Caco-2 (cell line): ENCODE results near the gene EFNA3. TPM values are rescaled to one million over a fixed set of nuclear protein-coding genes. Genes with fewer than 3 reads are reported as not detected.
A peak's percentile ranks its signal among the peaks of the same experiment; 100 is the strongest.

Experiments
- Bru-seq: library from RNA; stranded (reverse); fragments of 400-500 nt; gene quantifications from one replicate; lab custom pipeline; 2021; lab: Mats Ljungman, UMichigan
- BruChase-seq, 2 experiments: library from RNA; stranded (reverse); fragments of 400-500 nt; gene quantifications; one replicate each; lab custom pipeline; 2021; lab: Mats Ljungman, UMichigan
- BruUV-seq: library from RNA; stranded (reverse); fragments of 400-500 nt; replicated peaks from 2 replicates; lab custom pipeline; 2021; lab: Mats Ljungman, UMichigan
- CTCF ChIA-PET: fragments of 300-600 bp; sonication (Branson Sonifier 250); formaldehyde crosslinking; loops from one replicate; lab custom pipeline; 2022; ENCODE audit warnings: antibody characterized with exemption; lab: Charles Lee
- POLR2A ChIA-PET: fragments of 300-600 bp; sonication (Branson Sonifier 250); formaldehyde crosslinking; loops from one replicate; lab custom pipeline; 2022; ENCODE audit warnings: antibody characterized with exemption; lab: Charles Lee
- DNase-seq, 2 experiments: peaks; one replicate each; pipeline versions ENCODE4 v3.0.0 to v3.0.0-alpha.2; 2020 to 2022
- H3K27me3 ChIP-seq: replicated peaks from 2 replicates; pipeline ENCODE4 v1.6.0; 2011; ENCODE audit warnings: low read length; ENCODE audit not compliant: control insufficient read depth, insufficient read depth
- H3K36me3 ChIP-seq: 2 replicates; pipeline ENCODE4 v1.5.1; 2011; ENCODE audit warnings: low read length; ENCODE audit not compliant: control insufficient read depth, insufficient read depth
- H3K4me1 ChIP-seq: fragments of 250-450 bp; sonication (Bioruptor Pico); 2 replicates; pipeline ENCODE4 v1.5.1; 2020; ENCODE audit warnings: mild to moderate bottlenecking
- H3K4me3 ChIP-seq: 2 replicates; pipeline ENCODE4 v1.5.1; 2011; ENCODE audit warnings: low read depth, mild to moderate bottlenecking, control low read depth, low read length
- H3K9me3 ChIP-seq: fragments of 250-450 bp; sonication (Bioruptor Pico); 2 replicates; pipeline ENCODE4 v1.5.1; 2020; ENCODE audit warnings: mild to moderate bottlenecking, moderate library complexity
- H3K27ac Mint-ChIP-seq: one replicate; pipeline ENCODE4 v1.8.0; 2022; ENCODE audit warnings: mixed read lengths; ENCODE audit not compliant: unreplicated experiment
- H3K27me3 Mint-ChIP-seq: one replicate; pipeline ENCODE4 v1.8.0; 2022; ENCODE audit warnings: mixed read lengths; ENCODE audit not compliant: insufficient read depth, unreplicated experiment
- H3K36me3 Mint-ChIP-seq: one replicate; pipeline ENCODE4 v1.8.0; 2022; ENCODE audit warnings: mild to moderate bottlenecking, mixed read lengths; ENCODE audit not compliant: insufficient read depth, unreplicated experiment
- H3K4me1 Mint-ChIP-seq: one replicate; pipeline ENCODE4 v1.8.0; 2022; ENCODE audit warnings: low read depth, mixed read lengths; ENCODE audit not compliant: unreplicated experiment
- H3K4me3 Mint-ChIP-seq: one replicate; pipeline ENCODE4 v1.8.0; 2022; ENCODE audit warnings: mild to moderate bottlenecking, moderate library complexity, mixed read lengths; ENCODE audit not compliant: unreplicated experiment
- H3K9me3 Mint-ChIP-seq: one replicate; pipeline ENCODE4 v1.8.0; 2022; ENCODE audit warnings: mixed read lengths; ENCODE audit not compliant: unreplicated experiment
- intact Hi-C: fragments of 100-400 bp; cut with micrococcal nuclease; formaldehyde crosslinking; loops from one replicate; pipeline ENCODE4 v1.10.0; 2022; ENCODE audit not compliant: unreplicated experiment
- long read RNA-seq: library from polyadenylated mRNA; stranded (forward); transcript quantifications from one replicate; pipeline ENCODE4 v2.0.0, GENCODE V29; 2022
- total RNA-seq: library from RNA; stranded (reverse); gene quantifications from 2 replicates; pipeline ENCODE4 v1.2.3, GENCODE V29; 2022
- TF ChIP-seq, protein P1 (sequence below), 2 experiments: fragments of 200-600 bp in 1 of 2; IDR thresholded peaks; 1 replicate in 1 of 2; 2 replicates in 1 of 2; pipeline versions ENCODE4 v1.5.1 to v1.8.0; 2011 to 2022; ENCODE audit warnings: antibody characterized with exemption in 1 of 2, control low read depth in 1 of 2, inconsistent platforms in 1 of 2, low read depth in 1 of 2, low read length in 1 of 2, mild to moderate bottlenecking in 1 of 2, moderate library complexity in 1 of 2; ENCODE audit not compliant: insufficient read depth in 1 of 2, severe bottlenecking in 1 of 2, unreplicated experiment in 1 of 2

EFNA3 gene, protein sequence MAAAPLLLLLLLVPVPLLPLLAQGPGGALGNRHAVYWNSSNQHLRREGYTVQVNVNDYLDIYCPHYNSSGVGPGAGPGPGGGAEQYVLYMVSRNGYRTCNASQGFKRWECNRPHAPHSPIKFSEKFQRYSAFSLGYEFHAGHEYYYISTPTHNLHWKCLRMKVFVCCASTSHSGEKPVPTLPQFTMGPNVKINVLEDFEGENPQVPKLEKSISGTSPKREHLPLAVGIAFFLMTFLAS
- total RNA-seq (3.4 and 3.5 TPM in 2 replicates), Bru-seq, nascent RNA (percentile 32 among the genes with signal in this experiment), BruChase-seq, experiment 1, labeled RNA remaining after a 2-hour chase (percentile 55 among the genes with signal in this experiment), BruChase-seq, experiment 2, labeled RNA remaining after a 6-hour chase (percentile 47 among the genes with signal in this experiment)
- long read RNA-seq, partial matches to known transcripts: 2 of 8 reads
- long read RNA-seq, other reads (novel, unspliced or antisense): 2 of 8 reads

GRCh38 chr1:155078469-155079209, at the start of gene EFNA3:
Gene EFNA3 (plus strand): TSS chr1:155078837. CDS start chr1:155078942, 105 bp downstream.
- Mint-ChIP-seq H3K4me3 (peak within 1 kb of the TSS; percentile 77), H3K4me1 (peaks cover 24% of the 10 kb centered on the region), H3K27me3 (peaks cover 14% of the 10 kb centered on the region), H3K36me3 (peaks cover 6% of the 10 kb centered on the region), H3K9me3 (no peaks in the 10 kb centered on the region), H3K27ac (no peak within 1 kb of the TSS)
- intact Hi-C loops: no loop called here
- TF ChIP-seq, protein P1, sequence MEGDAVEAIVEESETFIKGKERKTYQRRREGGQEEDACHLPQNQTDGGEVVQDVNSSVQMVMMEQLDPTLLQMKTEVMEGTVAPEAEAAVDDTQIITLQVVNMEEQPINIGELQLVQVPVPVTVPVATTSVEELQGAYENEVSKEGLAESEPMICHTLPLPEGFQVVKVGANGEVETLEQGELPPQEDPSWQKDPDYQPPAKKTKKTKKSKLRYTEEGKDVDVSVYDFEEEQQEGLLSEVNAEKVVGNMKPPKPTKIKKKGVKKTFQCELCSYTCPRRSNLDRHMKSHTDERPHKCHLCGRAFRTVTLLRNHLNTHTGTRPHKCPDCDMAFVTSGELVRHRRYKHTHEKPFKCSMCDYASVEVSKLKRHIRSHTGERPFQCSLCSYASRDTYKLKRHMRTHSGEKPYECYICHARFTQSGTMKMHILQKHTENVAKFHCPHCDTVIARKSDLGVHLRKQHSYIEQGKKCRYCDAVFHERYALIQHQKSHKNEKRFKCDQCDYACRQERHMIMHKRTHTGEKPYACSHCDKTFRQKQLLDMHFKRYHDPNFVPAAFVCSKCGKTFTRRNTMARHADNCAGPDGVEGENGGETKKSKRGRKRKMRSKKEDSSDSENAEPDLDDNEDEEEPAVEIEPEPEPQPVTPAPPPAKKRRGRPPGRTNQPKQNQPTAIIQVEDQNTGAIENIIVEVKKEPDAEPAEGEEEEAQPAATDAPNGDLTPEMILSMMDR (IDR thresholded peaks at IDR 0.05; ENCODE audit: insufficient read depth in 1 of 2, low read depth in 1 of 2, low read length in 1 of 2, severe bottlenecking in 1 of 2, unreplicated experiment in 1 of 2): no peak
- no TSS peak for BruUV-seq
- peaks cover 34% of the 10 kb centered on the region for H3K4me1 ChIP-seq
- POLR2A ChIA-PET: interaction anchor here (1.2 kb wide), 1 partner anchor 15 kb away, joined by 6 read pairs; the partner anchor contains the start of gene EFNA4
- H3K4me3 ChIP-seq: peak within 1 kb of the TSS; percentile 50
- no peaks in the 10 kb centered on the region for H3K9me3 ChIP-seq
- CTCF ChIA-PET: interaction anchor here (0.6 to 1.2 kb wide), 10 partner anchors 12 to 544 kb away, joined by 3 to 11 read pairs (median 4); partner anchors contain the start of genes KRTCAP2 and ZBTB7B
- peak; percentile 65 to 85 for DNase-seq
- peaks cover 5% of the 10 kb centered on the region; the same call in 1 of the 2 replicates for H3K27me3 ChIP-seq
- H3K36me3 ChIP-seq: no peaks in the 10 kb centered on the region

DNA sequence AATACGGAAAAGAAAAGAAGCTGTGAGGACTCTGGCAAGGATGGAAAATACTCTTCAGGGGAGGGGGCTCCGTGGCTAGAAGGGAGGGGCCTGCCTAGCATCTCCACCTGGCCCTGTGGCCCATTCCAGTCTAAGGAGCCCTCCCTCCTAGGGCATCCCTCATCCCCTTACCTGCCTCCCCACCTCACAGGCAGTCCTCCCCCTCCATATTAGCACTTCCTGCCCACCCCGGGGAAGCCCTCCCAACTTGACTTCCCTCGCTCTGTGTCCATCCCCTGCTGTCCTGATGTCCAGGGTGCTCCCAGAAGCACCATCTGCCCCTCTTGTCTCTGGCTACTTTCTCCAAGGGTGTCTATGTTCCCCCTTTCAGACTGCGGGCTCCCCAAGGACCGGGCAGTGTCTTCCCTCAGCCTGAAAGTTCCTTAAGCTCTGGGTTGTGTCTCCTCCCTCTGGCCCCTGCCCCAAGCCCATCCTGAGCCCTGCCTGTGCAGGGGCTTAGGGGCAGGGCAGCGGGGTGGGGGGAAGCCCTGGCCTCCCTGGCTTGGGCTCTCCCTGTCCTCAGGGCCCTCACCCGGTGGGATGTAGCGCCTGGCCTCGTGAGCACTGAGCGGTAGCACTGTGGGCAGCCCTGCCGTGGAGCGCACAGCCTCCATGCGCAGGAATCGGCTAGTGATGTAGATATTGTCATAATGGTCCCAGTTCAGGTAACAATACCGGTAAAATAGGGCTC, 49.0 kb upstream of the EFNA3 start:
- no peaks in the 10 kb centered on the region for H3K36me3 Mint-ChIP-seq
- POLR2A ChIA-PET: no interaction called here
- intact Hi-C loops: no loop called here
- no peak overlapping the region for H3K4me3 Mint-ChIP-seq
- no peak for DNase-seq
- CTCF ChIA-PET: interaction anchor here (1.0 to 1.1 kb wide), 2 partner anchors 18 to 68 kb away, joined by 3 read pairs; partner anchors contain the start of gene PYGO2
- BruUV-seq: no TSS peak
- peaks cover 5% of the 10 kb centered on the region; the same call in 1 of the 2 replicates for H3K4me1 ChIP-seq
- H3K27me3 Mint-ChIP-seq: peaks cover under 1% of the 10 kb centered on the region
- H3K4me1 Mint-ChIP-seq: no peaks in the 10 kb centered on the region
- H3K27ac Mint-ChIP-seq: no peak overlapping the region
- H3K36me3 ChIP-seq: no peaks in the 10 kb centered on the region
- TF ChIP-seq, protein P1 (IDR thresholded peaks at IDR 0.05; ENCODE audit: insufficient read depth in 1 of 2, low read depth in 1 of 2, low read length in 1 of 2, severe bottlenecking in 1 of 2, unreplicated experiment in 1 of 2): no peak
- no peaks in the 10 kb centered on the region for H3K27me3 ChIP-seq
- no peaks in the 10 kb centered on the region for H3K9me3 ChIP-seq
- H3K4me3 ChIP-seq: no peak overlapping the region
- no peaks in the 10 kb centered on the region for H3K9me3 Mint-ChIP-seq
